LNCAP (cell line): ENCODE measurements around the gene MAPK13.

Experiments used
- CTCF ChIP-seq: fragments of 450-650 bp; IDR thresholded peaks from 2 replicates; pipeline ENCODE4 v1.5.1; 2017; ENCODE audit warnings: mild to moderate bottlenecking

MAPK13 gene

GRCh38 chr6:36126553-36127458, 3.5 kb upstream of the MAPK13 start:
- TF ChIP-seq CTCF = no peak

- TF ChIP-seq CTCF = no peak
Observed at GRCh38 chr6:36127462-36128016, 2.8 kb upstream of the MAPK13 start.

GRCh38 chr6:36128073-36128472, 2.2 kb upstream of the MAPK13 start:
- no peak for TF ChIP-seq CTCF

GRCh38 chr6:36128793-36129192, 1.5 kb upstream of the MAPK13 start:
- no peak for TF ChIP-seq CTCF

GRCh38 chr6:36130667-36131510, 576 bp downstream of the MAPK13 start:
- no peak for TF ChIP-seq CTCF

GRCh38 chr6:36131511-36132245, 1.4 kb downstream of the MAPK13 start:
- TF ChIP-seq CTCF = no peak

GRCh38 chr6:36132246-36132895, 2.1 kb downstream of the MAPK13 start:
- no peak for TF ChIP-seq CTCF
